Astrocyte of the spinal cord (primary cell): ENCODE measurements around the gene LZIC.

Experiments used
- DNase-seq: peaks from one replicate; pipeline ENCODE4 v3.0.0; 2011; ENCODE audit warnings: low read depth, low spot score
- H3K4me3 ChIP-seq: 2 replicates; pipeline ENCODE4 v1.5.1; 2011; ENCODE audit warnings: low read depth, mild to moderate bottlenecking, low read length, moderate library complexity
- CTCF ChIP-seq: IDR thresholded peaks from 2 replicates; pipeline ENCODE4 v1.5.1; 2012; ENCODE audit warnings: low read depth, mild to moderate bottlenecking, low read length, inconsistent platforms
- in situ Hi-C: cut with HindIII; loops from 2 replicates; pipeline ENCODE4 v1.10.0; 2017; ENCODE audit warnings: low sequenced_read_pairs

The LZIC gene

GRCh38 chr1:9906466-9906865, 36.7 kb downstream of the LZIC start:
- no peak for DNase-seq

GRCh38 chr1:9905010-9905409, 38.2 kb downstream of the LZIC start:
- no peak for TF ChIP-seq CTCF
- no peak overlapping the region for H3K4me3 ChIP-seq
- in situ Hi-C loops, result no loop called here
- DNase-seq, result peak; percentile 69

More at GRCh38 chr1:9906466-9906865, 36.7 kb downstream of the LZIC start:
- H3K4me3 ChIP-seq, result no peak overlapping the region
- no peak for TF ChIP-seq CTCF
- in situ Hi-C loops, result no loop called here

- H3K4me3 ChIP-seq, result no peak overlapping the region
- no peak for TF ChIP-seq CTCF
- DNase-seq, result no peak
- in situ Hi-C loops, result no loop called here
Measured at GRCh38 chr1:9904596-9904995, 38.6 kb downstream of the LZIC start.

- in situ Hi-C loops, result no loop called here
- no peak for TF ChIP-seq CTCF
- DNase-seq, result no peak
- H3K4me3 ChIP-seq, result no peak overlapping the region
Measured at GRCh38 chr1:9903801-9904527, 39.2 kb downstream of the LZIC start.

GRCh38 chr1:9902060-9902452, 41.1 kb downstream of the LZIC start:
- DNase-seq, result no peak
- in situ Hi-C loops, result no loop called here
- H3K4me3 ChIP-seq, result no peak overlapping the region
- no peak for TF ChIP-seq CTCF

GRCh38 chr1:9901148-9902059, 41.8 kb downstream of the LZIC start:
- in situ Hi-C loops, result no loop called here
- TF ChIP-seq CTCF, result no peak
- H3K4me3 ChIP-seq, result no peak overlapping the region
- DNase-seq, result no peak
